Activated CD8-positive, alpha-beta memory T cell treated with anti-CD3 and anti-CD28 coated beads for 4 hours (primary cell): Measurements from ENCODE around the gene VCAM1.
"Not testable (repeated sequence)": the region's sequence is repeated elsewhere in the genome, so short reads cannot be mapped to it uniquely, and the experiment has no call there.

Experiments used
- DNase-seq, 2 donors: peaks; one replicate each; pipeline ENCODE4 v3.0.0-alpha.2; 2020; ENCODE audit warnings: low read depth in 2 of 2

The VCAM1 gene

DNA sequence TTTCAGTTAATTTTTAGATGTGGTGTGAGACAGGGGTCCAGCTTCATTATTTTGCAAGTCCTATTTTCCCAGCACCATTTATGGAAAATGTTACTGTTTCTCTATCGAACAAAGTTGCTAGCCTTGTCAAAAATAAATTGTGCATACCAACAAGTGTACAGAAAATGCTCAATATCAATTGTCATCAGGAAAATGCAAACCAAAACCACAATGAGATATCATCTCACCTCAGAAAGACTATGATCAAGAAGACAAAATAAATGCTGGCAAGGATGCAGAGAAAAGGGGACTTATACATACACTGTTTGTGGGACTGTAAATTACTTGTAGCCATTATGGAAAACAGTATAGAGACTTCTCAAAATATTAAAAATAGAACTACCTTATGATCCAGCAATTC, 54.8 kb downstream of the VCAM1 start:
- DNase-seq: no peak

DNA sequence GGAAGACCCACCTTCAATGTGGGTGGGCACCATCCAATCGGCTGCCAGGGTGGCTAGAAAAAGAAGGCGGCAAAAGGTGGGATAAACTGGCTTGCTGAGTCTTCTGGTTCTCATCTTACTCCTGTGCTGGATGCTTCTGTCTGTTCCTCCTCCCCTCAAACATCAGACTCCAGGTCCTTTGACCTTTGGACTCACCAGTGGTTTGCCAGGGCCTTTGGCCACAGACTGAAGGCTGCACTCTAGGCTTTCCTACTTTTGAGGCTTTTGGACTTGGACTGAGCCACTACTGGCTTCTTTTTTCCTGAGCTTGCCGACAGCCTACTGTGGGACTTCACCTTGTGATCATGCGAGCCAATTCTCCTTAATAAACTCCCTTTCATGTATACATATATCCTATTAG, 55.9 kb downstream of the VCAM1 start:
- no peak for DNase-seq

DNA sequence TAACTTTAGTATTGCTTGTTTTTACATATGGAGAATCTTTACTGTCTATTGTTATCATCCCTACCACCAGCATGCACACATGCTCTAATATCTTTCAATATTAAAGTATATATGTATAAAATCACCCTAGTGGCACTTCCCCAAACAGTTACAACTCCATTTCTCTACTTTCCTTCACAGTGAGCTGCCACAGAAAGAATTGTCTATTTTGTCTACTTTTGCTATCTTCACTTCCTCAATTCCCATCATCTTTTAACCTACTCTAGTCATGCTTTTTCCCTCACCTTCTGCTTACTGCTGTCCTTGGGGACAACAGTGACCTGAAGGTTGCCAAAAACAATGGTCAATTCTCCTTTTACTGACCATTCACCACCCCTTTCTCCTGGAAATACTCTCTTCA, 59.2 kb downstream of the VCAM1 start:
- no peak for DNase-seq

DNA sequence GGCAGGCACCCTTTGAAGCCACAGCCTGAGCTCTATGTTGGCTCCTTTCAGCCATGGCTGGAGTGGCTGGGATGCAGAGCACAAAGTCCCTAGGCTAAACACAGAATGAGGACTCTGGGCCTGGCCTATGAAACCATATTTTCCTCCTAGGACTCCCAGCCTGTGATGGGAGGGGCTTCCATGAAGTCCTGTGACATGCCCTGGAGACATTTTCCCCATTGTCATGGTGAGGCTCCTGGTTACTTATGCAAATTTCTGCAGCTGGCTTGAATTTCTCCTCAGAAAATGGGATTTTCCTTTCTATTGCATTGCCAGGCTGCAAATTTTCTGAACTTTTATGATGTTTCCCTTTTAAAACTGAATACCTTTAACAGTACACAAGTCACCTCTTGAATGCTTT, 61.3 kb downstream of the VCAM1 start:
- no peak for DNase-seq

DNA sequence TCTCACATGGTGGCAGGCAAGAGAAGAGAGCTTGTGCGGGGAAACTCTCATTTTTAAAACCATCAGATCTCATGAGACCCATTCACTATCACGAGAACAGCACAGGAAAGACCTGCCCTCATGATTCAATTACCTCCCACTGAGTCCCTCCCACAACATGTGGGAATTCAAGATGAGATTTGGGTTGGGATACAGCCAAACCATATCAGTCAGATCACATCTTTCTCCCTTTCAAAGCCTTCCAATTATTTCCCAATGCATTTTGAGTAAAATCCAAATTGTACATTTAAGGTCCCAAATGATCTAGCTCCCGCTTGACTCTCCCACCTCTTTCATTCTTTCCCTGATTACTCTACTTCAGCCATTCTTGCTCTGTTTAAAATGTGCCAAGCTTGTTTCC, 62.2 kb downstream of the VCAM1 start:
- DNase-seq: not testable (repeated sequence)

DNA sequence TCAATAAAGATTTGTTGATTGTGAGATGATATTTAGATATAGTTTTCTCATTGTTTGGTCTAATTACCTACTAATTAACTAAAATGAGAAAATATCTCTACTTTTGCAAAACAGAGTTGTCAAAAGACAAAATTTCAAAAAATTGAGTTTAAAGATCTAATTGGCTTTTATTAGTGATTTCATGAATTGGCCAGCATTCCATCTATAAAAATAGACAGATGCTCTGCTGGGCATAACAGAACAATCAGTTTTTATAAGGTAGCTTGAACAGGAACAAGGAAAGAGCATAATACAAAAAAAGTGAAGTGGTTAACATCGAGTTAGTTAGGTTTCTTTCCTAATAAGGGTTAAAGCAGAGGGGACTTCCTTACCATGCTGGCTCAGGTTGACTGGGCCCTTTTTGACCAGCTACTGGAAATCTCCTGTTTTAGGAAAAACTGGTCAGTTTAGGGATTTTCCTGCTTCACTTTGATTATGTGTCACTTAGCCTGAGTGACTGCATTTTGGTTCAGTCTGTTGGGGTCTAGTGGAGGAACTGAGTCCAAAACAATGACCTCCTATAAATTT, 63.0 kb downstream of the VCAM1 start:
- DNase-seq: no peak

DNA sequence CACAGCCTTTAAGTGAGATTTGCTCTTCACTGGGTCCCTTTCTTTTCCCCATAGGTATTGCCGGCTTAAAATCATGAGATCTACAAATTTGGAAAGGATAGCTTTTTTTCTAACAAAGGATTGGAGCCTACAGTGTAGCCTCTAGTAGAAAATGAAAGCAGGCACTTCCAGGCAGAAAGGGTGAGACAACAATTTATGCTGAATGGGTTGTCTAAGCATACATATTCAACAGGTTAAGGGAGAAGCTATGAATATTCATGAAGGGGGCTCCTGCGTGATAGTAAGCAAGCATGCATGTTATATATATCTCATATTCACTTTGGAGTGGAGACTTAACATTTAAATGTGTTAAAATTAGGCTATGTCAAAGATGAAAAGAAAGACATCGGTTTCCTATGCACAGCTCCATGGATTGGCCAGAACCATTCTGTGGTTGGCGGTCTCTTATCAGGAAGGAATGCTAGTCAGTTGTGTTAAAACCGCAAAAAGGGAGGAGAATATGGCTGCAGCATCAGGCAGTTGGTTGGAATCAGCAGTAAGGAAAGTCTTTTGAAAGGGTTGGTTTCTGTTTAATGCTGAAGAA, 66.0 kb downstream of the VCAM1 start:
- no peak for DNase-seq

DNA sequence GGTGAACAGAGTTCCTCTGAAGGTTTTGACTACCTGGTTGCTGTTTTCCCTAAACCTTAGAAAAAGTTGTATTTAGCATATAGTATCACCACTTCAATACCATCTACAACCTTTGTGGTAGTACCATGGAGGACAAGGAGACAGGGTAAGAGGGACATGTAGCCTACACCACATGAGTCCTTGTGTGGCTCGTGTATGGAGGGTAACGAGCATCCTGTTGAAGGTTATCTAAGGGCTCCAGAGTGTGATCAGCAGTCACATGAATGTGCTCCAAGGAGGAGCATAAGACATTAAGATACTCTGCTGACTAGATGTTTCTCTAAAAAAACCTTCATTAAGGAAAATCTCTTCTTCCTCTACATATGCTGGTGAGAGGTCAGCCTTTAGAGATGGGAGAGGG, 67.3 kb downstream of the VCAM1 start:
- no peak for DNase-seq
